T-helper 1 cell (primary cell): ENCODE results near the gene ADRA2B.
"Not testable (repeated sequence)": the region's sequence is repeated elsewhere in the genome, so short reads cannot be mapped to it uniquely, and the experiment has no call there.

Source experiments
- DNase-seq, 5 donors: peaks; one replicate each; pipeline ENCODE4 v3.0.0-alpha.2; 2012 to 2020

ADRA2B gene

GRCh38 chr2:96085541-96086355 lies 30.6 kb downstream of the ADRA2B start:
- no peak for DNase-seq

GRCh38 chr2:96084858-96085518 lies 31.4 kb downstream of the ADRA2B start:
- DNase-seq: not testable (repeated sequence)

GRCh38 chr2:96083989-96084857 lies 32.1 kb downstream of the ADRA2B start:
- no peak for DNase-seq

- no peak for DNase-seq
Measured at GRCh38 chr2:96083064-96083939, 33.1 kb downstream of the ADRA2B start.

DNA sequence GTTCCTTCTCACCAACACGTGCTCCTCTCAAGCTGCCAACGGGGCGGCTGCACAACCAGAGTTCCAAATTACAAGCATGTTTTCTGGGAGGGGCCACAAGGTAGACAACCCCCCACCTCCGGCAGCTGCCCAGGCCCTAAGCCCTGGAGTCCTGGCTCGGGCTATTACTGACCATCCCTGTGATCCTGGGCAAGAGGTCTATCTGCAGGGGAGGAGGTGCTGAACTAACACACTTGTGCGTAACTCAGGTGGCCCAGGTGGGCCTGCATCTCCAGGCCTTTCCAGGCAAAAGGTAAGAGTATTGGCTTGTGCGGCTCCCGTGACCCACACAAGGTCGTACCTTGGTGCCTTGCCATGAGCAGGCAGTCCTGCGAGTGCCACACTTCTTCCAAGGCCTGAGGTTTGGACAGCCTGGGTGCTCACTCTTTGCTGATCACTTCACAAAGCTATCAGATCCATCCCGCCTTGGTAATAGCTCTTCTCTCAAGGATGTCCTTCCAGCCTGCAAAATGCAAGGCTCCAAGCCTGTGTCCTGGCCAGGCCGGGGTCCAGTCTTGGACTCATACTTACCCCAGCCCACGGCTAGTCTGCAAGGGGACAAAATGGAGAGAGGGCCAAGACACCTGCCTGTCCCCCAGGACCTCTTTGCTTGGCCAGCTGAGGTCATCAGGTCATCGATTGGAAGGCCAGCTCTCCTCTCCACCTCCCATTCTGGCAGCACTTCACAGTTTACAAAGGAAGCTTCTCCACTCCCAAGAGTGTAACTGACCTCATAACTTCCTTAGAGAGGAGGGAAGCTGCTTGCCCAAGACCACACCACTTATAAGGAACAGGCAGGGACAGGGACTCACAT lies 33.9 kb downstream of the ADRA2B start:
- no peak for DNase-seq

DNA sequence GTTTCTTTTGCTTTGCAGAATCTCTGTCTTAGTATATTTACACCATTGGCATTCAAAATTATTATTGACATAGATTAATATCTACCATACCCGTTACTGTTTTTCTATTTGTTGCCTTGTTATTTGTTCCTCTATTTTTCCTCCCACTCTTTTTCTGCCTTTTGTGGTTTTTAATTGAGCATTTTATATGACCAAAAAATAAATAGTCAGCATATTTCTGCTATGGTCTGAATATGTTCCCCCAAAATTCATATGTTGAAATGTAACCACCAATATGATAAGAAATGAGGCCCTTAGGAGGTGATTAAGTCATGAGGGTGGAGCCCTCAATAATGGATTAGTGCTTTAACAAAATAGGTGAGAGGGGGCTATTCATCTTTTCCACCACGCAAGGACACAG lies 35.3 kb downstream of the ADRA2B start:
- no peak for DNase-seq

- DNase-seq: no peak
Measured at GRCh38 chr2:96075199-96075771, 41.1 kb downstream of the ADRA2B start.

DNA sequence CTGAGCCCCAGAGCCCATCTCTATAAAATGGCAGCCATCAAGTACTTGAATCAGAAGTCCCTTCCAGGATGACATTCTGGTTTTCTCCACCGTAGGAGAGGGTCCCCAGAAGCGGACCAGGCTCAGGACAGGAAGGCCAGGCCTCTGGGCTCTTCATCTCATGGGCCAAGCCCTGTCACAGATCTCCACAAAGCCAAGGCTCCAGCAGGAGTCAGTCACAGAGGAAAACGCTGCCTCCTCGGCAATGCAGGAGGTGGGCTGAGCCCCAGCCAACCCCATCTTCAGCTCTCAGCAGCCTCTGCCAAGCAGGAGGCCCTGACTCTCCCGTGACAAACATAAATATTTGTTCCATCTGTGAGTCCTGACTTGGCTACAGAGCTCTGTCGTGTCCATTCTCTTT lies 42.2 kb downstream of the ADRA2B start:
- DNase-seq: no peak

GRCh38 chr2:96073170-96073775 lies 43.1 kb downstream of the ADRA2B start:
- no peak for DNase-seq

DNA sequence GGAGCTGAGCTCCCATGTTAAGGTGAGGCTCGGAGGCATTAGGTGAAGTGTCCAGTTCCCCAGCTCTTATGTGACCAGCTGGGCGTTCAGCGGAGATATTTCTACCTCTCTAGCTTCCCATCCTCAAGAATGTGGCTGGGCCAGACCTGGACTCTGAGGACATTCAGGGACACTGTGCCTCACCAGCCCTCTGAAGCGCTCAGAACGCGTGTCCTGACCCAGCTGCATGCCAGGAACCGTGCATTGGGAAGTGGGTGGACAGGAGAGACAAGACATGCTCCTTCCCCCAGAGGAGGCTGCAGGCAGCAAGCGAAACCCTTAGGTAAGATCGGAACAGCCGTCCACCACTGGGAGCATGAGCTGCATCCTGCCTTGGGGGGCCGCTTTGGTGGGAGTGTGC lies 43.6 kb downstream of the ADRA2B start:
- DNase-seq: no peak

GRCh38 chr2:96071977-96072491 lies 44.3 kb downstream of the ADRA2B start:
- DNase-seq: not testable (repeated sequence)

GRCh38 chr2:96071087-96071976 lies 45.0 kb downstream of the ADRA2B start:
- not testable (repeated sequence) for DNase-seq

DNA sequence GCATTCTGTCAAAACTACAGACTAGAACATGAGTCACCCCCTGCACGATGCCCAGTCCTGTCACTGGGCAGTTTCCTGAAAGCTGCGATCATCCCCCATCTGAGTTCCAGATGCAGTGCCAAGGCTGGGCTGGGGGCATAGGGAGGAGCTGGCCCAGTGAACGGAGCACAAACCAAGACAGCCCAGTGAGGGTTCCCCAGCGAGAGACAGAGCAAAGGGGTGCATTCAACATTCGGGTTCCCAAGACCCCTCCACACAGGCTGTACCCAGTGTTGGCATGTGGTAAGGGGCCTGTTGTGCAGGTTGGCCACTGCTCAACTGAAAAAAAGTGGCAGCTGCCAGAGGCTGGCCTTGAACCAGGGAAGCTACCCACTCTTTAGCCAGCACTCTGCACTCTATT lies 46.0 kb downstream of the ADRA2B start:
- not testable (repeated sequence) for DNase-seq

- DNase-seq: not testable (repeated sequence)
Measured at GRCh38 chr2:96069878-96070277, 46.5 kb downstream of the ADRA2B start.

- not testable (repeated sequence) for DNase-seq
Measured at GRCh38 chr2:96067902-96068581, 48.3 kb downstream of the ADRA2B start.

- not testable (repeated sequence) for DNase-seq
Measured at GRCh38 chr2:96067098-96067660, 49.2 kb downstream of the ADRA2B start.

DNA sequence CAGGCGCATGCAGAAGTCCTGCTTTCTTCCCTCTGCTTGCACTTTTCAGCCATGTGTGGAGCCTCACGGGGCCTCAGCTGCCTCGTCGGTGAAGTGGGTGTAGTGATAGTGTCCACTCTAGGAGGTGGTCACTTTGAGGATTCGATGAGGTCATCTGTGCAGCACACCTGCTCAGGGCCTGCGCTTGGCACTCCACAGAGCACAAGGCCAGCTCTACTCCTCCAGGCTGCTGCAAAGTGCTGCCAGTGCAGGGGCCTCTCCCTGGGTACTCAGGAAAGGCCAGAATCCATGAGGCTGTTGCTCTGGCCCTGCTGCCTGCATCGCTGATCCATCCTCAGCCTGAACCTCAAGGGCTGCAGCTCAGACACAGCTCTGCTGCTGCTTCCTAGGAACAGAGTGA lies 49.9 kb downstream of the ADRA2B start:
- DNase-seq: not testable (repeated sequence)

DNA sequence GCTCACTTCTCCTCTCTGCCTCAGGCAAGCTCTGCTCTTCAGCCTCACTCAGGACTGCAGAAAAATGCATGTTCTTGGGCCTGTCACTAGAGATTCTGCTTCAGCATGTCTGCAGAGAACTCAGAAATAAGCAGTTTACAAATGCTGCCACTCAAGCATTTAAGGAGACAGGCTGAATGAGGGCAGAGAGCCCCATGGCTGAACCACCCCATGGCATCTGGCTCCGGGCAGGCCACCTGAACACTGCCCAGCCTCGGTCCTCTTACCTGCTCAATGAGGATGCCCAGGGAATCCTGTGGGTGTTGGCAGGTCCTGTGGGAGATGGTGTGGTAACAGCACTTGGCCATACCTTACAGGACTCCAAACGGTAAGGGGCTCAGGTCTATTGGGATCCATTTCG lies 50.4 kb downstream of the ADRA2B start:
- DNase-seq: not testable (repeated sequence)
